Kidney epithelial cell (primary cell): ENCODE measurements around the gene MEX3A. TPM values are rescaled to one million over a fixed set of nuclear protein-coding genes. Genes with fewer than 3 reads are reported as not detected.
"Not testable (repeated sequence)": the region's sequence is repeated elsewhere in the genome, so short reads cannot be mapped to it uniquely, and the experiment has no call there.

Experiments used
- DNase-seq: peaks from one replicate; pipeline ENCODE4 v3.0.0-alpha.2; 2010; ENCODE audit warnings: low read depth
- H3K27me3 ChIP-seq: 2 replicates; pipeline ENCODE4 v1.6.0; 2011; ENCODE audit warnings: low read length; ENCODE audit not compliant: control insufficient read depth, insufficient read depth
- H3K36me3 ChIP-seq: 2 replicates; pipeline ENCODE4 v1.5.1; 2011; ENCODE audit warnings: low read length; ENCODE audit not compliant: control insufficient read depth, insufficient read depth
- H3K4me3 ChIP-seq: 2 replicates; pipeline ENCODE4 v1.5.1; 2011; ENCODE audit warnings: low read depth, mild to moderate bottlenecking, control low read depth, low read length
- total RNA-seq: library from RNA; depleted of rRNA; stranded (reverse); fragments of >200 nt; gene quantifications from 2 replicates; pipeline ENCODE4 v1.2.3, GENCODE V29; 2015
- TF ChIP-seq, protein P1 (sequence below): IDR thresholded peaks from 2 replicates; pipeline ENCODE4 v1.5.1; 2011; ENCODE audit warnings: mild to moderate bottlenecking, moderate library complexity, low read length, control low read depth, inconsistent platforms; ENCODE audit not compliant: insufficient read depth, poor library complexity, severe bottlenecking

Gene MEX3A
- total RNA-seq, 1 donor from 2014 or later, result 34.5 TPM

DNA sequence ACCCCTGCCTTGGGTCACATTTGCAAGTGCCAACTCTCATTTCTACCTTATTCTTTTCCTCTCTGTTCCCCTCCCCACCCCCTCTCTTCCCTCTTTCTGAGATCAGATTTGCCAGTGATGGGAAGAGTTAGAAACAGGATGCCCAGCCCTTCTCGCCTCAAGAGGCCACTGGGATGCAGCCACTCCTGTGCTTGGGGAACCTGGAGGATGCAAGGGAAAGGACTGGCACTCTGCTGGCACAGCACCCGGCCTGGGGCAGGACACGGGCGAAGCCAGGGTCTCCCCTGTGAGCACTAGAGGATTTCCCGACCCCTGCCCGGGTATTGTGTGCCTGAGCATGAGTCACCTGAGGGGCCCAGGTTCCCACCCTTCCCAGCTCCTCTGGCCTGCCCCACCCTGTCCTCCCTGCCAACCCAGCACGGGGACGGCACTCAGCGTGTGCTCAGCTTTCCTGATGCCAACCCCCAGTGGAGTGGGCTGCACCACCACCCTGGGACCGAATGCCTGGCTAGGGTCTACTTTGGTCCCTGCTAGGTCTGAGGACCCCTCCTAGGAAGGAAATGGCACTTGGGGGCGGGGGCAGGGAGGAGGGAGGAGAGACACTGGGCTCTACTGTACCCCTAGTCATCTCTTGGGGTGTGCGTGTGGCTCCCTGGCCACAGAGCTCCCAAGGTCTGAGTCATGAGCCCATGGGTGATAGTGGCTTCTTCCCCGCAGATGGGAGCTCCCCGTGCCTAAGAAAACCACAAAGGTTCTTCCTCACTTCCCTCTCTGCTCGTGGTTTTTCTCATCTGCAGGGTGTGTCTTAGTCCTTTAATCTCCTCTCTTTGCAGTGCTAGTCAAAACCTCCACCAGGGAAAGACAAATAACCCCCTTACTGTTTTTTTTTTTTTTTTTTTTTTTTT lies 44.6 kb upstream of the MEX3A start:
- H3K36me3 ChIP-seq, result peaks cover 2% of the 10 kb centered on the region
- TF ChIP-seq, protein P1, sequence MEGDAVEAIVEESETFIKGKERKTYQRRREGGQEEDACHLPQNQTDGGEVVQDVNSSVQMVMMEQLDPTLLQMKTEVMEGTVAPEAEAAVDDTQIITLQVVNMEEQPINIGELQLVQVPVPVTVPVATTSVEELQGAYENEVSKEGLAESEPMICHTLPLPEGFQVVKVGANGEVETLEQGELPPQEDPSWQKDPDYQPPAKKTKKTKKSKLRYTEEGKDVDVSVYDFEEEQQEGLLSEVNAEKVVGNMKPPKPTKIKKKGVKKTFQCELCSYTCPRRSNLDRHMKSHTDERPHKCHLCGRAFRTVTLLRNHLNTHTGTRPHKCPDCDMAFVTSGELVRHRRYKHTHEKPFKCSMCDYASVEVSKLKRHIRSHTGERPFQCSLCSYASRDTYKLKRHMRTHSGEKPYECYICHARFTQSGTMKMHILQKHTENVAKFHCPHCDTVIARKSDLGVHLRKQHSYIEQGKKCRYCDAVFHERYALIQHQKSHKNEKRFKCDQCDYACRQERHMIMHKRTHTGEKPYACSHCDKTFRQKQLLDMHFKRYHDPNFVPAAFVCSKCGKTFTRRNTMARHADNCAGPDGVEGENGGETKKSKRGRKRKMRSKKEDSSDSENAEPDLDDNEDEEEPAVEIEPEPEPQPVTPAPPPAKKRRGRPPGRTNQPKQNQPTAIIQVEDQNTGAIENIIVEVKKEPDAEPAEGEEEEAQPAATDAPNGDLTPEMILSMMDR, result no peak
- no peak overlapping the region for H3K4me3 ChIP-seq
- DNase-seq, result no peak
- H3K27me3 ChIP-seq, result no peaks in the 10 kb centered on the region

DNA sequence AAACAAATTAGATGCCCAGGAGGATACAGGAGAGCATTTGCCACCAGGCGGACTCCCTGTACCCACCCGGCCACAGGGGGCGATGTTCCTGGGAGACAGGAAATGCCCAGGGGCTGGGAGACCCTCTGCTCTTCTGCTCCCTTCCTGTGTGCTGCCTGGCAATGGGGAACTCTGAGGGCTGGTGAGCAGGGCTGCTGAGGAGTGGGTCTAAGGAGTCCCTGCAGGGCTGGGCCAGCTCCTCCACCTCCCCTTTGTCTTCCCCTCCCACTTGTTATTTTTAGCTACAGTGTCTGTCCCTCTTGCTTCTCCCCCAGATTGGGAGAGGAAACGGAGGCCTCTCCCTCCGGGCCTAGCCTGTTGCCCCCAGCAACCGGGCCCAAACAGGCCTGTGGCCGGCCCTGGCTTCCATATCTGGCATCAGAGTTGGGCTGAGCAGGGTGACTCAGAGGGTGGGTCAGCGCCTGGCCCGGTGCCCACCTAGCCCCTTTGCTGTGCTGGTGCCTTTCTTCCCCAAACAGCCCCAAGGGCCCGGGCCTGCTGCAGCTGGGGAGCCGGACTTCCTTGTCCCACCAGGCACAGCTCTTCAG lies 43.9 kb upstream of the MEX3A start:
- DNase-seq, result peak; percentile 87
- Histone ChIP-seq H3K4me3 (no peak overlapping the region), H3K27me3 (no peaks in the 10 kb centered on the region), H3K36me3 (peaks cover 2% of the 10 kb centered on the region)
- TF ChIP-seq, protein P1, result peak; percentile 63

DNA sequence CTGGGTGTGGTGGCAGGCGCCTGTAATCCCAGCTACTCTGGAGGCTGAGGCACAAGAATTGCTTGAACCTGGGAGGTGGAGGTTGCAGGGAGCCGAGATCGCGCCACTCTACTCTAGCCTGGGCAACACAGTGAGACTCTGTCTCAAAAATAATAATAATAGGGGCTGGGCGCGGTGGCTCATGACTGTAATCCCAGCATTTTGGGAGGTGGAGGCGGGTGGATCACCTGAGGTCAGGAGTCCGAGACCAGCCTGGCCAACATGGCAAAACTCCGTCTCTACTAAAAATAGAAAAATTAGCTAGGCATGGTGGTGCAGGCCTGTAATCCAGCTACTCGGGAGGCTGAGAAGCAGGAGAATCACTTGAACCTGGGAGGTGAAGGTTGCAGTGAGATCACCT lies 43.3 kb upstream of the MEX3A start:
- not testable (repeated sequence) for H3K36me3 ChIP-seq, H3K4me3 ChIP-seq, H3K27me3 ChIP-seq

DNA sequence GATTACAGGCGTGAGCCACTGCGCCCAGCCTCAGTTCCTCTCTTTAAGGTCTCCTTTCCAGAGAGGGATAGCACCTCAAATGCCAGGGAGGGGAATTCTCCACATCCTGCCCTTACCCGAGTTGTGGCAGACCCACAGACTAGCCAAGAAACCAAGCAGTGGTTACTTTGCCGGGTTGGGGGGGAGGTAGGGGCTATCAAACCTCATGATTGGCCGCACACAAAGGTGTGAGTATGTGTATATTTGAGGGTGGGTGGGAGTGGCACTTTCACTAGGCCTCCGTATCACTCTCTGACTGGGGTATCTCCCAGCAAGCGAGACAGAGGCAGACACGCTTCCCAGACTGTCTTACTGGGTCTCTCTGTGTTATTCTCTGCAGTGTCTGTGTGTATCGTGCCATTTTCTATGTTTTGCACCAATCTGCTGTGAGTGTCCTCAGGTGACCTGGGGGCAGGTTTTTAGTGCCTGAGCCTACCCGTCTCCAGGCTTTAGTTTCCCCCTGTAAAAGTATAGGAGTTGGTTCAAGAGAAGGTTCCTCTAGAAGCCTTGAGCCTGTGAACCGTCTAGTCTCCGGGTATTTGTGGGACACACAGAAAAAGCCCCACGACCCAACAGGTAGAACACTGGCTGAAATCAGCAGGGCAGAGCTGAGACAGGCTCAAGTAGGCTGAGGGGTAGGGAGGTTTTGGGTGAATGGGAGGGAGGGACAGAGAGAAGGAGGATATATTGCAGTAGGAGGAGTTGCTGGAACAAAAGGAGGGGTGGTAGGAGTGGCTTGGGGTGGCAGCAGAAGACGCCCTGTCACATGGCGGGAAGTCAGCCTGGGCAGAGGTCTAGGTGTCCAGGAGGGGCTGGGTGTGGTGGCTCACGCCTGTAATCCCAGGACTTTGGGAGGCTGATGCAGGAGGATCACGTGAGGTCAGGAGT lies 42.6 kb upstream of the MEX3A start:
- Histone ChIP-seq H3K27me3 (no peaks in the 10 kb centered on the region), H3K36me3 (no peaks in the 10 kb centered on the region), H3K4me3 (no peak overlapping the region)
- TF ChIP-seq, protein P1, result no peak
- no peak for DNase-seq

More for the DNA sequence above, 43.3 kb upstream of the MEX3A start:
- DNase-seq, result not testable (repeated sequence)

DNA sequence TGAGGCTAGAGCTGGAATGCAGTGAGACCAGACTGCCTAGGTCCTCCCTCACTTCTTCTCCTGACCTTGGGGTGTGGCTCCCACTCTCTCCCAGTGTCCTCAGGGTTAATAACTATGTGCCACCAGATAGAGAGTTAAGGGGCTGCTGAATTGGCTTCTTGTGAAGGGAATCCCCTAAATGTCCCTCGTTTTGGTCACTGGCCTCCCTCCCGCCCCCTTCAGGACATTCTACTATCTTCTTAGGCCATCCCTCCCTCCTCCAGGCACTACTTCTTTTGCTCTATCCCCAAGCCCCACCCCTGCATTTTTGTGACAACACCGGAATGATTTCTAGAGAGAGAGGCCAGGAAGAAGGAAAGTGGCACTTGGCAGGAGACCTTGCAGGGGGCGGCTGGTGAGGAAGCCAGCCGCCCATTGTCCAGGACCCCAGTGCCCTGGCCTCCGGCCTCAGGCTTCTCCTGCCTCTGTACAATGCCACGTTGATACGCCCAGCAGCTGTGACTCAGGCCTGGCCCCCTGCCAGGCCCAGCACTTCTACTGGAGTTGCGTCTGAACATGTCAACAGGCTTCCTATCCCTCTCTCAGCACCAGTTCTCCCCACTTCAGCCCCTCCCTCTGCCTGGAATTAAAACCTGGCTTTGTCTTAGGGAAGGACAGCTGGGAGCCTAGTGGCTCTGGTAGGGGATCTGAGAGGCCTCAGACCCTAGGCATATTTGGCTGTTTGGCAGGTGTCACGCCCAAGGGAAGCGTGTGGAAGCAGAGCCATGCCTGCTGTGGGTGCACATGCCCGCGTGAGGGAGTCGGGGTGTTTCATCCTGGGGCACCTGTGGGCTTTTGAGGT lies 41.3 kb upstream of the MEX3A start:
- TF ChIP-seq, protein P1, result peak; percentile 36
- Histone ChIP-seq H3K36me3 (no peaks in the 10 kb centered on the region), H3K27me3 (no peaks in the 10 kb centered on the region), H3K4me3 (no peak overlapping the region)
- DNase-seq, result peak; percentile 89
